OCI-LY7 (cell line): Measurements from ENCODE around the gene MIF4GD.

Experiments
- EZH2phosphoT487 ChIP-seq: fragments of 200-600 bp; sonication (generic); IDR thresholded peaks from 2 replicates; pipeline ENCODE4 v1.6.1; 2018; ENCODE audit warnings: low read depth, borderline replicate concordance, mild to moderate bottlenecking, mixed run types, antibody characterized with exemption, low read length, moderate library complexity, mixed read lengths
- TF ChIP-seq, protein P1 (sequence below): fragments of 200-600 bp; sonication (generic); conservative IDR thresholded peaks from 2 replicates; pipeline ENCODE4 v1.5.1; 2014; ENCODE audit warnings: mild to moderate bottlenecking, antibody characterized with exemption, low read length, moderate library complexity, mixed read lengths

DNA sequence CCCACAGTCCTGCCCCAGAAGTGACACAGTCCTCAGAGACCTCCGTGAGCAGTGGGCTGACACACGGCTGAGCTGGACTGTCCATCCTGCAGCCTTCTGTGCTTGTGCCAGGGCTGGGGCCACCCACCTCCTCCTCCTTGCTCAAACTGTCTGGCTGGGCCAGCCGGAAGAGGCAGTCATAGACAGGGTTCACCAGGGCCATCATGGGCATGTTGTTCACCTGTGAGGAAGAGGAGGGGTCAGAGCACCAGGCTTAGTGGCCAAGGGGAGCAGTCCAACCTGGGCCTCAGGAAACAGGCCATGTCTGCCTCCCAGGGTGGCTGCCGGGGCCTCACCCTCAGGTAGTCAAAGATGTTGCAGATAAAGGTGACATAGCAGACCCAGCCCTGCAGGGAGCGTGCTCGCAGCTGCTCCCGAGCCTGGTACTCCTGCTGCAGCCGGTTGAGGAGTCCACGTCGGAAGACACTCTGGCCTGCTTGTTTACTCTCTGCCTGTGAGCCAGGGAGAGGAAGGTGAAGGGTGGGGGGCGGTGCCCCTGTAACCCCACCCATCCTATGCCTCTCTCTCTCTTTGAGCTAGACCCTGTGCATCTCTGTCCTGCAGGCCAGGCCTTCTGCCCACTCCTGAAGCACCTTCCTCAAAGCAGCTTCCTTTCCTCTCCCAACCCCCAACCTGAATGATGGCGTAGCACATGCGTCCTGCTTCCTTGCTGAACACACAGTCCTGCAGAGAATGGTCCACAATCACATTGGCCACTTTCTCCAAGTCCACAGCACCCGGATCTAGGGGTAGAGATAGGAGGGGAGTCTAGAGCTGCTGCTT, 3.4 kb downstream of the MIF4GD start:
- TF ChIP-seq, protein P1, sequence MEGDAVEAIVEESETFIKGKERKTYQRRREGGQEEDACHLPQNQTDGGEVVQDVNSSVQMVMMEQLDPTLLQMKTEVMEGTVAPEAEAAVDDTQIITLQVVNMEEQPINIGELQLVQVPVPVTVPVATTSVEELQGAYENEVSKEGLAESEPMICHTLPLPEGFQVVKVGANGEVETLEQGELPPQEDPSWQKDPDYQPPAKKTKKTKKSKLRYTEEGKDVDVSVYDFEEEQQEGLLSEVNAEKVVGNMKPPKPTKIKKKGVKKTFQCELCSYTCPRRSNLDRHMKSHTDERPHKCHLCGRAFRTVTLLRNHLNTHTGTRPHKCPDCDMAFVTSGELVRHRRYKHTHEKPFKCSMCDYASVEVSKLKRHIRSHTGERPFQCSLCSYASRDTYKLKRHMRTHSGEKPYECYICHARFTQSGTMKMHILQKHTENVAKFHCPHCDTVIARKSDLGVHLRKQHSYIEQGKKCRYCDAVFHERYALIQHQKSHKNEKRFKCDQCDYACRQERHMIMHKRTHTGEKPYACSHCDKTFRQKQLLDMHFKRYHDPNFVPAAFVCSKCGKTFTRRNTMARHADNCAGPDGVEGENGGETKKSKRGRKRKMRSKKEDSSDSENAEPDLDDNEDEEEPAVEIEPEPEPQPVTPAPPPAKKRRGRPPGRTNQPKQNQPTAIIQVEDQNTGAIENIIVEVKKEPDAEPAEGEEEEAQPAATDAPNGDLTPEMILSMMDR = peak; percentile 29; the same call in 1 of the 2 replicates
- no peak for TF ChIP-seq EZH2phosphoT487
